Left forelimb (tissue), 1 donor: ENCODE data around the gene MDM1.

Experiments used
- DNase-seq: peaks from one replicate; pipeline ENCODE4 v3.0.0-alpha.2; 2018; ENCODE audit warnings: low spot score

MDM1 gene

DNA sequence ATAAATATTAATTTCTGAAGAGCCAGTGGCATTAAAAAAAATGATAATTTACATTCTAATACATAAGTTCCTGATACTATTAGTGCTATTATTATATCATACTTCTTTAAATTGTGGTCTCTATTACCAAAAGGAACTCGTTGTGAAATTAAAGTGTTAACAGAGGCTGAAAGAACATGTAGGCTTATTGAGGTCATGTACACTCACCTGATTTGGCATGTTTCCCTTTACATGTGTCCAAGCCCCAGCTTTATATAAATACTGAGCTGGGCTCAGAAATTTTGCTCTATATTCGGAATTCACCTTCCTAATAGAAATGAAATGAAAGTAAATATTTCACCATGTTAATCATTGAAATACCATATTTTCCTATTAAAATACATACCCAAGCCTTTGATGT, 11.0 kb downstream of the MDM1 start:
- DNase-seq = no peak

DNA sequence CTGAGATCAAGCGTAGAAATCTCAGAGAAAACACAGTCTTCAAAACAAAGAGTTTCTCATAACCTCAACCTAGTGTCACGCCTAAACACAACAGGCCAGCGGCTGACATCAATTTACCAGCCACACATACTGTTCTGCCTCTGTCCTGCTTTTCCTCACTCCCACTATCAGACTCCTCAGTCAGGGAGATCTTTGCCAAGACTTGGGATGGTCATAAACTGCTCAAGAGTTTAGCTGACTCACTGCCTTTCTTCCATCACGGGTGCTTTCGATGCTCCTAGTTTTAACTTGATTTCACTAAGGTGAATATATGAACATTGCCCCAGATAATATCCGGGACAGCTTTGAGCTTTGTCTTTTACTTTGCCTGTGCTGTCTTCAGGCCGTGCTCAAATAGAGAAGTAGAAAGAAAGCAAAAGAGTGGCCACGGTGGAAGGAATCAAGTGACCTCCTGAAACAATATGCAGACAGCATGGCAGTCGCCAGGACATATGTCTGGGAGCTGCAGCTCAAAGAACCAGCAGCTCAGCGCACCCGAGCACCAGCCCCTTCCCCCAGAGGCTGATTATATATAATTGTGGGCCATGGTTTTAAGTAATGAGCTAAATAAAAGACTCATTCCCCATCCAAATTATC, 12.1 kb downstream of the MDM1 start:
- DNase-seq = no peak

DNA sequence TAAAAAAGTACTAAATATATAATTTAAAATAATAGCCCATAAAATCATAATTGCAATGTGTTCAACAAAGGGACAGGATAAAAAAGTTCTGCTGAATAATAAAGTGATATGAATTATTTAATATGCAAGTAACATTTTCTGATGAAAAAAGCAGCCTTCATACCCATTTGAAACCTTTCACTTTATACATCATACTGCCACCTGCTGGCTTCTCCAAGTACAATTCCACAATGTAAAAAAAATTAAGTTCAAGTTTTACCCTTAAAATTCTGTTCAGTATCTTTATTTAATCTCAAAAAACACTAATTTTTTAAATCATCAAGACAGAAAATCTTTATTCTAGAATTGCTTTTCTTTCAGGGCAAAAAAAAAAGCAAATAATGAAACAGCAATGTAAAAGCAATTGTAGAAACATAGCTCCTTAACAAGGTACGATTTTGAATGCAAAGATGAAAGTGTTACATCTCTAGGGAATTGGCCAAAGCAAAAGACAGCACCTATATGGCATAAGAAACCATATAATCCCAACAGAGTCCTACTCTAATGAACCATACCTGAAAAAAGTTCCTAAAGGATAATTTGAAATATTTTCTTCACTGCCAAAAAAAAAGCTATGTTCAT, 15.0 kb downstream of the MDM1 start:
- DNase-seq = no peak

DNA sequence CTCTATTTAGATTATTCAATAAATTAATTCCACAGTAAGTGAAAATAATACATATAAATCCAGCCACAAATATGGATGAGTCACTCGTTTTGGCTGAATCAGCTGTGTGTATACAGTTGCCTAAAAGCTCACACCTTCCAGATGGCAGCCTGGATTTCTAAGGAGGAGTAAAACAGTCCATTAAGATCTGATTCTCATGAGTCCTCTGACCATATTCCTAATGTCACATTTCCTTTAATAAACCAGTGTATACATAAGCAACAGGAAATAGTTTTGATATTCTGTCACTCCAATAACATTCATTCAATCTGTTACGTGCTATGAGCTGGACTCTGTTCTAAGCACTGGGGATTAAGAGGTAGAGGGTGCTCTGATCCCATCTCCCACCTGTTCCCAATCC, 21.8 kb downstream of the MDM1 start:
- no peak for DNase-seq

DNA sequence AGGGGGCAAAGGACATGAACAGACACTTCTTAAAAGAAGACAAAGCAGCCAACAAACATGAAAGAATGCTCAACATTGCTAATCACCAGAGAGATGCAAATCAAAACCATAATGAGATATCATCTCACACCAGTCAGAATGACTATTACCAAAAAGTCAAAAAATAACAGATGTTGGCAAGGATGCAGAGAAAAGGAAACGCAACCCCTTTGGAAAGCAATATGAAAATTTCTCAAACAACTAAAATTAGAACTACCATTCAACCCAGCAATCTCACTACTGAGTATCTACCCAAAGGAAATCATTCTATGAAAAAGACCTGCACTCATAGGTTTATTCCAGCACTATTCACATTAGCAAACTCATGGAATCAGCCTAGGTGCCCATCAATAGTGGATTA, 25.6 kb downstream of the MDM1 start:
- no peak for DNase-seq

DNA sequence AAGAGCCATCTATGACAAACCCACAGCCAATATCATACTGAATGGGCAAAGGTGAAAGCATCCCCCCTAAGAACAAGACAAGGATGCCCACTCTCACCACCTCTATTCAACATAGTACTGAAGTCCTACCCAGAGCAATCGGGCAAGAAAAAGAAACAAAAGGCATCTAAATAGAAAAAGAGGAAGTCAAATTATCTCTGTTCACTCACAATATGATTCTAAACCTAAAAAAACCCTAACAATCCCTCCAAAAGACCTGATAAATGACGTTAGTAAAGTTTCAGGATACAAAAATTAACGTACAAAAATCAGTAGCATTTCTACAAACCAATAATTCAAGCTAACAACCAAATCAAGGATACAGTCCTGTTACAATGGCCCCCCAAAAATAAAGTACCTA, 26.9 kb downstream of the MDM1 start:
- DNase-seq = no peak

DNA sequence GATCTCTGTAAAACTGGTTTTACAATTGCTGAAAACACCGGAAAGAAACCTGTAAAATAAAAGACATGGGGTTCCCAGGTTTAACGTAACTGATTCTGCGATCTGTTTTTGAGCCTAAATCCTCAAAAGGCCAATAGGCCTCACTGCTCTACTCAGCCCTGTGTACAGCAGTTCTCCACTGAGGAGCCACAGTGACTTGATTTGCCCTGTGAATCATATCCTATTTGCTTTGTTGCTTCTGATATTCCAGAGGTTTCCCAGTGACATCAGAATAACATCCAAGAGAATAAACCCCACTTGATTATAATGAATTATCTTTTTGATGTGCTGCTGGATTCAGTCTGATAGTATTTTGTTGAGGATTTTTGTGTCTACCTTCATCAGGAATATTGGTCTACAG, 27.5 kb downstream of the MDM1 start:
- no peak for DNase-seq

DNA sequence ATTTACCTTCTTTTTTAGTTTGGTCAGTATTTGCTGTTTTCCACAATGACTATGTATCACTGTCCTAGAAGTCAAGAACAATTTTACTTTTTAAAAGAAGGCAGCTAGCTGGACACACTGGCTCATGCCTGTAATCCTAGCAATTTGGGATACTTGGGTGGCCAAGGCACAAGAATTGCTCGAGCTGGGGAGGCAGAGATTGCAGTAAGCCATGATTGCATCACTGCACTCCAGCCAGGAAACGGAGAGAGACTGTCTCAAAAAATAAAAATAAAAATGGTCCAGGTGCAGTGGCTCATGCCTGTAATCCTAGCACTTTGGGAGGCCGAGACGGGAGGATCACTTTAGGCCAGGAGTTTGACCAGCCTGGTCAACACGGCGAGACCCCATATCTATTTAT, 28.3 kb downstream of the MDM1 start:
- DNase-seq = no peak

DNA sequence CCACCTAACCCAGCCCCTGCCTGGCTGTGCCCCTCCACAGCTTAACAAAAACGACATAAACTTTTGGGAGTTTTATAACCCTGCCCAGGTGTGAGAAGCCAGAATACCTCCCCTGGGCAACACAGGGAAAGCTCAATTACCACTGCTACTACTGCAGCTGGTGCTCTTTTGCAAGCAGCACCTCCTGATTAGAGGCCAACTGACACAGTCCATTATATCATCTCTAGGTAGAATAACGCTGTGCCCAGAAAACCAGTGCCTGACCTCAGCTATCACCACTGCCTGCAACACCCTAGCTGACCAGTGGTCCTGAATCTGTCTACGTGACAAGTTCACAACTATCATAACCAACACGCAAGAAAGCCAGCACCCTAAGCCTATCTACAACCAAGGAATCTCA, 34.2 kb downstream of the MDM1 start:
- no peak for DNase-seq

DNA sequence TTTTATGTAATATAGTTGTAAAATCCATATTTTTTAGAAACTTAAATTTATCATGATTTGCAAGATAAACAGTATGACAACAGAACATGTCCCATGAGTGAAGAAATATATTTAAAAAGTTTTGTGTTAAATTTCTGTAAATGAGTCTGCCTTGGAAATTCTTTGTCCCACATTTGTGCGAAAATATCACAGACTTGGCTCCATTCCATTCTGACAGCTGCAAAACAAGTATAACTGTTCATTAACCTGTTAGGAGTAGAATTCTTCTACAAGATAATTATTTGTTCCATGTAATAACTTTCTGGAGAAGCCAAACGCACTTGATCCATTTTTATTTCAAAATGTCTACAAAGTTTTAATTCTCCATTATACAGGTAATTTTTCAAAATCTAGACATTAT, 37.9 kb downstream of the MDM1 start:
- no peak for DNase-seq

DNA sequence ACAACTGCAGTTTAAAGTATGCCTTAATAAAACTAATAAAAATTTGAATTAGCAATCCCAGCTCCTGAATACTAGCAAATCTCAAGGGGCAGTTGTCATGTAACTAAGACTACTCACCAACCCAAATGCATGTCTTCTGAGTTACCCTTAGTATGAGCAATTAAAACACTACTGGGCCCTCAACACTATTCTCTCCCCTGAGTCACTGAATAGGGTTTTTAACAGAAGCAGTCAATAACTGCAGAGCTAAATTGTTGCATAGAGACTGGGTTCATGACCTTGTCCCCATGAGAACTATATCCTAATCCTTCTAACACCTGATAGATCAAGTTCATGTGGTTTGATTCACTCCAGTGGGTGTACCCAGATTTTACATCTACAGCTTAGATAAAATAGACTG, 38.8 kb downstream of the MDM1 start:
- no peak for DNase-seq

DNA sequence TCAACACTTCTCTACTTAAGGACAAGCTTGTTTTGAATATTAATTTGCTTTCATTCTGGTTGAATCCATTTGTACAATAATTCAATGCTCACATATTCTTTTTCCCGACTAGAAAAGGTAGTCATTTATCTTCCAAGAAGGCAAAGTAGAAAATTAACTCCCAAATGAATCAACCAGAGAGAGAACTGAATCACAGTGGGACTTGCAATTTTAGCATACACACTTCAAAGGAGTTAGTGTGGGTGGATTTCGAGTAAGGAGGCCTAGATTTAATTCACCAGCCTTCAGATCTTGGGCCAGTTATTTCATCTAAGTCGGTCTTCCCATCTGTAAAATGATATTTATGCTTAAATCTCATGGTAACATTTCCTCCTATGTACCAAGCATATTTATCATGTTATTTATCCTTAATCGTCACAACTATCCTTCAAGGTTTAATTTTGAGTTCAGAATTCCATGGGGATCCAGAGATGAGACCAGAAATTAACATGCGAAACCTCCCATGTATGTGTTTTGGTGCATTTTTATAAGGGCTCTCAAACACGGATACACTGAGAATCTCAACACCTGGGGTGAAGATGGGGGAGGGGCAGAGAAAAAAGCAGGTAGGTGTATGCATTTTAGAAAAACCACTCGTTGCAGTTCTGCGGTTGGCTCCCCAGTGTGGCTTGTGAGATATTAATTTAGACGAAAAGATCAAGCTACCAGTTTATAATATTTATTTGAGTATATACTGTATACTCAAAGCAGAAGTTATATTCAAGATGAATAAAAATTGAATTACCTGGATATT, 39.8 kb downstream of the MDM1 start:
- no peak for DNase-seq

DNA sequence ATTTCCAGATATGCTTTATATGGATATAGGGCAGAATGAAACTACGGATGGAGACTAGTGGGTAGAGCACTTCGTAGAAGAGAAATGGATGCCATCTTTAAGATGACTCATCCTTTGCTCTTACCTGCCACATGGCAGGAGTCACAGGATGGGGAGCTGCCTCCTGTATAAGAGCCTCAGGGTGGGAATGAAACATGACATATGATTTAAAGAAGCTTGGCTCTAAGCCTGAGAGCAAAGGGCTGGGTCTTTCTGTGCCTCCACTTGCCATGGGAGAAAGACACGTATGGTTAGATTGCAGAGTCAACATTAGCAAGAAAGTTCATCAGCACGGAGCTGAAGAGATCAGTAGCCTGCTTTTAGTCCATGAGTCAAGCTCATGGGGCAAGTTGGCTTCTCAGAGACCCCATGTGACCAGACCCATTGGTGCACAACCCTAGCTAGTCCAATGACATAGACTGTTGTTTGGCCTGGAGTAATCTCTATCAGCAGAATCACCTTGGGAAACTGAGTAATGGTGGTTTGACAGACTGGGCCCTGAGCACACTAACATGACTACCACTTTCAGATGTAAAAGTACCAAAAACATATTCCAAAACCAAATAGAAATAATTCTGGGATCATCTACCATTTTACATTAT, 40.6 kb downstream of the MDM1 start:
- no peak for DNase-seq

DNA sequence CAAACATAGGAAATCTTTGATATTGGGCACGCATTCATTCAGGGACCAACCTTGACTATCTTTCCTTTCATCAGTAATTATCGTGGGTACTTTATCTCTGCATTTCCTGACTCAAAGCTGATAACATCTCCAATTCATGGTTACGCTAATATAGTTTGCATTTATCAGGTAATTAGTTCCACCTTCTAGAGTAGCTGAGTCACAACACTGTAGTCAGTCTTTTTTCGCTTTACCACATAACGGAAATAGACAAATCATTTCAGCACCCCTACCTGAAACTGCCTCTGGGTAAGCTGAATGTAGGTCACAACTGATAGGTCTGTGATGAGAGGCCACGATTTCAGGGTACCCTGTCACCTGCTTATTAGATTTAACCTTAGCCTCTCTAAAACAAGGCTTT, 42.0 kb downstream of the MDM1 start:
- DNase-seq = no peak

DNA sequence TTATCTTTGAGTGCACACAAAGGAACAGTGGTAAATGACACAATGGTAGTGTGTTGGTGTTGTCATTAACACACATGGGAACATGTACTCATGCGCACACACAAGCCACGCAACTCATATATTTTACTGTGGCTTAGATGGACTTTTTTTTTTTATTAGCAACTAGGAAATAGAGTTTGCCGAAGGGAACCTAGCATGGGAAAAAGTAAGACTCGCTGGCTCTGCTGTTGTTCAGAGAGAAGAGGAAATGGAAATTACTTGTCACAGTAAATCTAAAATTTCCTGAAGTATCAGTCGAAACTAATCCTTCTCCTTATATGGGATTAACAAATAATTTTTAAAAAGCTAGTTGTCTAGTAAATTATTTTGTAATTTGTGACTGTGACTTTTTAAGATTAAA, 45.1 kb downstream of the MDM1 start:
- DNase-seq = no peak

DNA sequence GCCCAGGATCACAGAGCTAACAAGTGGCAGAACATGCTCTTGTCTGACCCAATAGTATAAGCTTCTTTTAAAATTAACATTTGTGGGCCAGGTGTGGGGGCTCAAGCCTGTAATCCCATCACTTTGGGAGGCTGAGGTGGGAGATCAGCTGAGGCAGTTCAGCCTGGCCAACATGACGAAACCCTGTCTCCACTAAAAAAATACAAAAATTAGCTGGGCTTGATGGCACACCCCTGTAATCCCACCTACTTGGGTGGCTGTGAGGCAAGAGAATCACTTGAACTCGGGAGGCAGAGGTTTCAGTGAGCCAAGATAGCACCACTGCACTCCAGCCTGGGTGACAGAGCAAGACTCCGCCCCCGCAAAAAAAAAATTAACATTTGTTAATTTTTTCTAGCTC, 45.8 kb downstream of the MDM1 start:
- DNase-seq = no peak

DNA sequence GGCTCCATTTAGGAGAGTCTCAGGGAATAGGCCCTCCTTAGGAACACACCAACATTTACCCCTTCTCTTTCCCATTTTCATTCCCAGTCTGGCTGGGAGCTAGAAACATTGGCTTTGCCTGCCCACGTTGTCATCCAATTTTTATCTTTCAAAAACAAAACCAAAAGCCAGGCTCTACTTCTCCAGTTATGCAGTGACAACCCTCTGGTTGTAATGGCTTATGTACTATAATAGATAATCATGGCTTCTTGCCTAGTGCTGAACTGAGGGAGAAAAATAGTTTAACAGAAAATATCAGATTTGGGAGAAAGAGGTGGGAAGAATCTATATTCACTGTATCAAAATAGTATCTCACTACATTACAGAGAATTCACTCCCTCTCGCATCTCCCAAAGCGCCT, 46.6 kb downstream of the MDM1 start:
- DNase-seq = no peak

DNA sequence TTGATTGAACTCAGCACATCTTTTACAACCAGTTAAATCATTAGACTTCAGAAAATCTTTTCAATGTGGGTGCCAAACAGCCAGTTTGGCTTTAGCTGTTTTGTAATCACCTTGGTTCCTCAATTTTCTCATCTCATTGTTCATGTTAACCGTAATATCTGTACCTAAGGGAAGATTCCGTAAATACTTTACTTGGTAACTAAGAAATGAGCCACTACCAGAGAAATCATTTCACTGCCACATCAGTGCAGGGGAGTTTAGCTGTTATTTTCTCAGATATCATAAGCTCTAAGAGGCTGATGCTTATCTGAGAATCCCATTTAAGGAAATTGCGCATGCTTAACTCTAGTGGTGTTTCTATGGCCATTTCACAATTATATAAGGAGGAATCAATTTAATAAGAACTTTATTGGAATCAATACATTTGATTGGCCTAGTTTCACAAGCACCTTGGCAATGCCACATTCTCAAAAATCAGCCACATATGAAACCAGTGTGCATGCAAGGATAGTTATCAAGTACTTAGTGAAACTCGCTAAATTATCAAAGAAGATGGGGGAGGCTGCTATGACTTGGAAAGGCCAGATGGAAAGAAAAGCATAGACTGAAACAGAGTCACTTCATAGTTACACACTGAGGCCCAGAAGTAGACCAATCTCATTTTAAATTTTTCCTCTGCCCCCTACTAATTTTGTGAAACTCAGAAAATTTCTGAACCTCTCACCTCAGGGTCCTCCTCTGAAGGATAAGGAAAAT, 50.7 kb downstream of the MDM1 start:
- DNase-seq = no peak

DNA sequence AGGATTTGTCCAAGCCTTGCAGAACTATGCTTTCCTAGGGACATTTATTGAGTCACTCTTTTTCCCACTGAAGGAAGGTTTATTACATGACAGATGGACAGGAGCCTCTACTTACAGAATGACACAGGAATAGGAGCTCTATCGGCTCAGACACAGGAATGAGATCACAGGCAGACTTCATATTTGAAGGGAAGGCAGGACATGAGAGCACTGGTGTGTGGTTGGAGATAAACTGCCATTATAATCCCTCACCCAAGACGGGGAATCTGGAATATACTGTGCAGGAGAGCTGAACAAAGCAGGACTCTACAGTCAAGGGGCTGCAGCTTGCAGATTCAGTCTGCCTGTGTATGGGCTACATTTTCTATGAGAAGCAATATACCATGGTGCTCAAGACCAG, 51.9 kb downstream of the MDM1 start:
- DNase-seq = no peak

DNA sequence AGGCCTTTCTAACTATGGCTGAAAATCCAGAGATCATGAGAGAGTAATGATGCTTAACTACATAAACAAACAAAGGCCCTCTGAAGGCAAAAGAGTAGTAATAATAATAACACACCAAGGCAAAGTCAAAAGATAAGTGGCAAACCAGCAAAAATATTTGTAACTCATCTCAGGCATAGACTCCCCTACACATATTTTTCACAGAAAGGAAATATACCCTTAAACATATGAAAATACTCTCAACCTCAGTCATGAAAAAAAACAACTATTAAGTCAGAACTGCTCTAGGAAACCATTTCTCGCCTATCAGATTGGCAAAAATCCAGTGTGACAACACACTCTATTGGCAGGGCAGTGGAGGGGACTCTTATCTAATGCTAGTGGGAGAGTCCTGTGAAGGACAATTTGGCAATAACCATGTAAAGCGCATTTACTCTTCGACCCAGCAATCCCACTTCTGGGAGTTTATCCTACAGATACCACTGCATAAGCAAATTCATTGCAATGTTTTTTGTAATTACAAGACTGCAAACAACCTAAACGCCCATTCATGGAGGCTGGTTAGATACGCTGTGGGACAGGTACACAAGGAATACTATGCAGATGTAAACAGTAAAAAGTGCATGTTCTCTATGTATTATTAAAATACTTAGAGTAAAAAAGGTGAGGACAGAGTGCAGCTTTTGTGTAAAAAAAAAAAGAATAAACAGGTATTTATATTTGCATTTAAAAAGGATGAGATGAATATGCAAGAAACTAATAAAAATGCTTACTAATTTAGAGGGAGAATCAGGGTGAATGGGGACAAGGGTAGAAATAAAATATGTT, 52.7 kb downstream of the MDM1 start:
- no peak for DNase-seq

DNA sequence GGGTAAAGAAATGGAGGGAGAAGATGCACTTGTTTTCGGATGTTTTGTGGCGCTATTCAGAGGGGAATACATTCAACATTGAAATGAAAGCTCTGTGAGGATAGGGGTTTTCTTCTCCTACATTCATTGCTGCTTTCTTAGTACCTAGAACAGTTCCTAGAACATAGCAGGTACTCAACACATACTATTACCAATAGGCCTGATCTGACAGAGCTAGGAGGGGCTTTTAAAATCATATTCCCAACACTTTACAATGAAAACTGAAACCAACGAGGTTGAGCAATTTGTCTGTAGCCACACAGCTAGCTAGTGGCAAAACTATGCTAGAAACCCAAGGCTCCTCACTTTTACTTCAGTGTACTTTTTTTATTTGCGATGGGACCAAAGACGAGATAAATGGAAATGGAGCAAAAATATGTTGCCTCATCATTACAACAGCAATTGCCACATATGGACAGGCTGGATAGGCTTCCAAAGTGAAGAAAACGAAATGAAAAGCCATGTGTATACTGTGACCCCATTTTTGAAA, 55.7 kb downstream of the MDM1 start:
- no peak for DNase-seq
